Measurements from ENCODE around the gene SGMS1. TPM values are rescaled to one million over a fixed set of nuclear protein-coding genes. Genes with fewer than 3 reads are reported as not detected.
"Not testable (repeated sequence)": the region's sequence is repeated elsewhere in the genome, so short reads cannot be mapped to it uniquely, and the experiment has no call there.

Gene SGMS1
- total and polyA plus RNA-seq, 2 experiments from 2014 or later, result 15.0 to 34.7 TPM

DNA sequence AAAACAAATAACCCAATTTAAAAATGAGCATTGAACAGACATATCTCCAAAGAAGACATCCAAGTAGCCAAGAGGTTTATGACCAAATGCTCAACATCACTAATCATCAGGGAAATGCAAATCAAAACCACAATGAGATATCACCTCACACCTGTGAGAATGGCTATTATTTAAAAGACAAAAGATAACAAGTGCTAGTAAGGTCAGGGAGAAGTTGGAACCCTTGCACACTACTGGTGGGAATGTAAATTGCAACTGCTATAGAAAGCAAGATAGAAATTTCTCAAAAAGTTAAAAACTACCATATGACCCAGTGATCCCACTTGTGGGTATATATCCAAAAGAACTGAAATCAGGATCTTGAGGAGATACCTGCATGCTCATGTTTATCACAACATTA is 49.5 kb downstream of the SGMS1 start:
- no peaks in the 10 kb centered on the region for H3K9me2 ChIP-seq (ENCODE audit: insufficient read depth)
- peak; percentile 53 for ATAC-seq

GRCh38 chr10:50572017-50572491 is 51.7 kb downstream of the SGMS1 start:
- Histone ChIP-seq H3F3A (replicated peaks; ENCODE audit: low read depth) (no peaks in the 10 kb centered on the region), H2AFZ (no peak overlapping the region), H3K4me1 (ENCODE audit: insufficient read depth) (peaks cover 62% of the 10 kb centered on the region), H3K79me2 (replicated peaks; ENCODE audit: insufficient read depth) (peaks cover 91% of the 10 kb centered on the region), H3K27ac (ENCODE audit: low read depth) (peak overlapping the region; percentile 56), H3K4me2 (peak overlapping the region; percentile 41), H3K36me3 (ENCODE audit: insufficient read depth) (no peaks in the 10 kb centered on the region), H3K9me2 (ENCODE audit: insufficient read depth) (no peaks in the 10 kb centered on the region), H3K27me3 (ENCODE audit: insufficient read depth) (no peaks in the 10 kb centered on the region), H3K4me3 (no peak overlapping the region), H4K20me1 (replicated peaks; ENCODE audit: insufficient read depth) (no peaks in the 10 kb centered on the region; the same call in 1 of the 2 replicates)
- H3K27me3 Mint-ChIP-seq (ENCODE audit: insufficient read depth, low read depth, poor library complexity), result peaks cover under 1% of the 10 kb centered on the region
- H3K9me3 Mint-ChIP-seq, result no peaks in the 10 kb centered on the region
- peaks cover 66% of the 10 kb centered on the region for H3K4me1 Mint-ChIP-seq
- peaks cover 9% of the 10 kb centered on the region; the same call in 2 of the 3 replicates for H3K36me3 Mint-ChIP-seq (ENCODE audit: low read depth)
- ATAC-seq (no peak; the same call in 2 of the 3 replicates), DNase-seq (ENCODE audit: low spot score) (no peak)
- peak overlapping the region; percentile 62 for H3K27ac Mint-ChIP-seq
- H3K4me3 Mint-ChIP-seq, result no peak overlapping the region
- no peak for TF ChIP-seq POLR2AphosphoS5 (IDR thresholded peaks at IDR 0.05; ENCODE audit: low read depth)
- TF ChIP-seq JUNB (IDR thresholded peaks at IDR 0.05; ENCODE audit: unreplicated experiment), result no peak
- no peak for TF ChIP-seq ZNF114 (CRISPR knock-in tag; IDR thresholded peaks at IDR 0.05)
- TF ChIP-seq, protein P1, sequence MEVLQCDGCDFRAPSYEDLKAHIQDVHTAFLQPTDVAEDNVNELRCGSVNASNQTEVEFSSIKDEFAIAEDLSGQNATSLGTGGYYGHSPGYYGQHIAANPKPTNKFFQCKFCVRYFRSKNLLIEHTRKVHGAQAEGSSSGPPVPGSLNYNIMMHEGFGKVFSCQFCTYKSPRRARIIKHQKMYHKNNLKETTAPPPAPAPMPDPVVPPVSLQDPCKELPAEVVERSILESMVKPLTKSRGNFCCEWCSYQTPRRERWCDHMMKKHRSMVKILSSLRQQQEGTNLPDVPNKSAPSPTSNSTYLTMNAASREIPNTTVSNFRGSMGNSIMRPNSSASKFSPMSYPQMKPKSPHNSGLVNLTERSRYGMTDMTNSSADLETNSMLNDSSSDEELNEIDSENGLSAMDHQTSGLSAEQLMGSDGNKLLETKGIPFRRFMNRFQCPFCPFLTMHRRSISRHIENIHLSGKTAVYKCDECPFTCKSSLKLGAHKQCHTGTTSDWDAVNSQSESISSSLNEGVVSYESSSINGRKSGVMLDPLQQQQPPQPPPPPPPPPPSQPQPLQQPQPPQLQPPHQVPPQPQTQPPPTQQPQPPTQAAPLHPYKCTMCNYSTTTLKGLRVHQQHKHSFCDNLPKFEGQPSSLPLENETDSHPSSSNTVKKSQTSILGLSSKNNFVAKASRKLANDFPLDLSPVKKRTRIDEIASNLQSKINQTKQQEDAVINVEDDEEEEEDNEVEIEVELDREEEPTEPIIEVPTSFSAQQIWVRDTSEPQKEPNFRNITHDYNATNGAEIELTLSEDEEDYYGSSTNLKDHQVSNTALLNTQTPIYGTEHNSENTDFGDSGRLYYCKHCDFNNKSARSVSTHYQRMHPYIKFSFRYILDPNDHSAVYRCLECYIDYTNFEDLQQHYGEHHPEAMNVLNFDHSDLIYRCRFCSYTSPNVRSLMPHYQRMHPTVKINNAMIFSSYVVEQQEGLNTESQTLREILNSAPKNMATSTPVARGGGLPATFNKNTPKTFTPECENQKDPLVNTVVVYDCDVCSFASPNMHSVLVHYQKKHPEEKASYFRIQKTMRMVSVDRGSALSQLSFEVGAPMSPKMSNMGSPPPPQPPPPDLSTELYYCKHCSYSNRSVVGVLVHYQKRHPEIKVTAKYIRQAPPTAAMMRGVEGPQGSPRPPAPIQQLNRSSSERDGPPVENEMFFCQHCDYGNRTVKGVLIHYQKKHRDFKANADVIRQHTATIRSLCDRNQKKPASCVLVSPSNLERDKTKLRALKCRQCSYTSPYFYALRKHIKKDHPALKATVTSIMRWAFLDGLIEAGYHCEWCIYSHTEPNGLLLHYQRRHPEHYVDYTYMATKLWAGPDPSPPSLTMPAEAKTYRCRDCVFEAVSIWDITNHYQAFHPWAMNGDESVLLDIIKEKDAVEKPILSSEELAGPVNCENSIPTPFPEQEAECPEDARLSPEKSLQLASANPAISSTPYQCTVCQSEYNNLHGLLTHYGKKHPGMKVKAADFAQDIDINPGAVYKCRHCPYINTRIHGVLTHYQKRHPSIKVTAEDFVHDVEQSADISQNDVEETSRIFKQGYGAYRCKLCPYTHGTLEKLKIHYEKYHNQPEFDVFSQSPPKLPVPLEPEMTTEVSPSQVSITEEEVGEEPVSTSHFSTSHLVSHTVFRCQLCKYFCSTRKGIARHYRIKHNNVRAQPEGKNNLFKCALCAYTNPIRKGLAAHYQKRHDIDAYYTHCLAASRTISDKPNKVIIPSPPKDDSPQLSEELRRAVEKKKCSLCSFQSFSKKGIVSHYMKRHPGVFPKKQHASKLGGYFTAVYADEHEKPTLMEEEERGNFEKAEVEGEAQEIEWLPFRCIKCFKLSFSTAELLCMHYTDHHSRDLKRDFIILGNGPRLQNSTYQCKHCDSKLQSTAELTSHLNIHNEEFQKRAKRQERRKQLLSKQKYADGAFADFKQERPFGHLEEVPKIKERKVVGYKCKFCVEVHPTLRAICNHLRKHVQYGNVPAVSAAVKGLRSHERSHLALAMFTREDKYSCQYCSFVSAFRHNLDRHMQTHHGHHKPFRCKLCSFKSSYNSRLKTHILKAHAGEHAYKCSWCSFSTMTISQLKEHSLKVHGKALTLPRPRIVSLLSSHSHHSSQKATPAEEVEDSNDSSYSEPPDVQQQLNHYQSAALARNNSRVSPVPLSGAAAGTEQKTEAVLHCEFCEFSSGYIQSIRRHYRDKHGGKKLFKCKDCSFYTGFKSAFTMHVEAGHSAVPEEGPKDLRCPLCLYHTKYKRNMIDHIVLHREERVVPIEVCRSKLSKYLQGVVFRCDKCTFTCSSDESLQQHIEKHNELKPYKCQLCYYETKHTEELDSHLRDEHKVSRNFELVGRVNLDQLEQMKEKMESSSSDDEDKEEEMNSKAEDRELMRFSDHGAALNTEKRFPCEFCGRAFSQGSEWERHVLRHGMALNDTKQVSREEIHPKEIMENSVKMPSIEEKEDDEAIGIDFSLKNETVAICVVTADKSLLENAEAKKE (CRISPR knock-in tag; IDR thresholded peaks at IDR 0.05), result no peak

More for the DNA sequence above, 49.5 kb downstream of the SGMS1 start:
- peaks cover 89% of the 10 kb centered on the region for H3K79me2 ChIP-seq (replicated peaks; ENCODE audit: insufficient read depth)
- no peak overlapping the region for H2AFZ ChIP-seq
- H3K27ac ChIP-seq (ENCODE audit: low read depth), result no peak overlapping the region
- H3F3A ChIP-seq (replicated peaks; ENCODE audit: low read depth), result no peaks in the 10 kb centered on the region
- Mint-ChIP-seq H3K27me3 (ENCODE audit: insufficient read depth, low read depth, poor library complexity) (no peaks in the 10 kb centered on the region), H3K4me1 (peaks cover 72% of the 10 kb centered on the region), H3K4me3 (no peak overlapping the region), H3K36me3 (ENCODE audit: low read depth) (peaks cover 5% of the 10 kb centered on the region; the same call in 1 of the 3 replicates), H3K9me3 (no peaks in the 10 kb centered on the region), H3K27ac (peak overlapping the region; percentile 78; the same call in 1 of the 2 replicates)
- H3K36me3 ChIP-seq (ENCODE audit: insufficient read depth), result no peaks in the 10 kb centered on the region
- no peaks in the 10 kb centered on the region for H3K27me3 ChIP-seq (ENCODE audit: insufficient read depth)
- H3K4me3 ChIP-seq, result no peak overlapping the region
- peak; percentile 71 for DNase-seq (ENCODE audit: low spot score)
- H3K4me2 ChIP-seq, result no peak overlapping the region
- TF ChIP-seq ZNF331 (CRISPR knock-in tag; IDR thresholded peaks at IDR 0.05; ENCODE audit: low read depth), result no peak
- TF ChIP-seq CTCF (conservative IDR thresholded peaks at IDR 0.05; ENCODE audit: low read depth in 2 of 2), result peak; percentile 19 to 68; a peak in 3 of 4 replicates
- H3K4me1 ChIP-seq (ENCODE audit: insufficient read depth), result peaks cover 70% of the 10 kb centered on the region
- no peaks in the 10 kb centered on the region; the same call in 1 of the 2 replicates for H4K20me1 ChIP-seq (replicated peaks; ENCODE audit: insufficient read depth)

DNA sequence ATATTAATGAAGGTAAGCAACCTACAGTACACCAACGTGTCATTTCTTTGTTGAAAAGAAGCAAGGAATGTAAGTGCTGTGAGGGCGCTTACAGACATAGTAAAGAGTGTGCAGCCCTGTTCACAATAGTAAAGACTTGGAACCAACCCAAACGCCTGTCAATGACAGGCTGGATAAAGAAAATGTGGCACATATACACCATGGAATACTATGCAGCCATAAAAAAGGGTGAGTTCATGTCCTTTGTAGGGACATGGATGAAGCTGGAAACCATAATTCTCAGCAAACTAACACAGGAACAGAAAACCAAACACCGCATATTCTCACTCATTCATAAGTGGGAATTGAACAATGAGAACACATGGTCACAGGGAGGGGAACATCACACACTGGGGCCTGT is 55.0 kb downstream of the SGMS1 start:
- not testable (repeated sequence) for H3K4me3 Mint-ChIP-seq; H3K27ac ChIP-seq (ENCODE audit: low read depth); H3K4me2 ChIP-seq; H2AFZ ChIP-seq; H3K4me3 ChIP-seq; DNase-seq (ENCODE audit: low spot score); H3F3A ChIP-seq (replicated peaks; ENCODE audit: low read depth); H3K36me3 ChIP-seq (ENCODE audit: insufficient read depth); ATAC-seq; H3K9me3 Mint-ChIP-seq; H3K27me3 ChIP-seq (ENCODE audit: insufficient read depth); H3K27ac Mint-ChIP-seq; H3K9me2 ChIP-seq (ENCODE audit: insufficient read depth); H3K36me3 Mint-ChIP-seq (ENCODE audit: low read depth); H3K27me3 Mint-ChIP-seq (ENCODE audit: insufficient read depth, low read depth, poor library complexity); H4K20me1 ChIP-seq (replicated peaks; ENCODE audit: insufficient read depth)
- H3K4me1 Mint-ChIP-seq, result peaks cover 70% of the 10 kb centered on the region
- Histone ChIP-seq H3K79me2 (replicated peaks; ENCODE audit: insufficient read depth) (peaks cover 82% of the 10 kb centered on the region), H3K4me1 (ENCODE audit: insufficient read depth) (peaks cover 82% of the 10 kb centered on the region)
